ENCODE measurements around the gene AMH. TPM values are rescaled to one million over a fixed set of nuclear protein-coding genes. Genes with fewer than 3 reads are reported as not detected.
A peak's percentile ranks its signal among the peaks of the same experiment; 100 is the strongest.

The AMH gene
- total and polyA plus RNA-seq, 4 donors, result 1.5 to 3.1 (median 1.8) TPM

GRCh38 chr19:2274185-2274711, 25.1 kb downstream of the AMH start:
- DNase-seq (no peak), ATAC-seq (ENCODE audit: low FRiP score) (no peak)
- intact Hi-C loops (cut with DNase I), result loop anchor here in 1 of 2 donors (5.0 kb wide), 2 partner anchors 37 to 122 kb away; partner anchors contain the start of genes AP3D1, PLEKHJ1 and SF3A2
- 86 to 92% methylated on average over 9 of the region's 9 CpGs for whole genome bisulfite sequencing, 2 donors
- H3K36me3 ChIP-seq (ENCODE audit: control insufficient read depth in 1 of 2, insufficient read depth in 2 of 2, low read length in 1 of 2), result peaks cover 0 to 2% of the 10 kb centered on the region in 2 donors
- no peaks in the 10 kb centered on the region for H3K27me3 ChIP-seq (ENCODE audit: control insufficient read depth in 1 of 2, insufficient read depth in 2 of 2, low read length in 1 of 2)
- H3K4me3 ChIP-seq (ENCODE audit: low read length in 2 of 2), result no peak overlapping the region
- no peaks in the 10 kb centered on the region for H3K9me3 ChIP-seq (ENCODE audit: control insufficient read depth, low read length)
- peak overlapping the region in 1 of 2 donors; percentile 5 for H3K27ac ChIP-seq (ENCODE audit: low read depth in 1 of 2, low read length in 2 of 2)
- H3K4me1 ChIP-seq (ENCODE audit: control insufficient read depth in 1 of 2, insufficient read depth in 2 of 2, low read length in 2 of 2), result no peaks in the 10 kb centered on the region

GRCh38 chr19:2274931-2275535, 25.9 kb downstream of the AMH start:
- Histone ChIP-seq H3K9me3 (ENCODE audit: control insufficient read depth, low read length) (no peaks in the 10 kb centered on the region), H3K4me3 (ENCODE audit: low read length in 2 of 2) (no peak overlapping the region), H3K4me1 (ENCODE audit: control insufficient read depth in 1 of 2, insufficient read depth in 2 of 2, low read length in 2 of 2) (no peaks in the 10 kb centered on the region), H3K27ac (ENCODE audit: low read depth in 1 of 2, low read length in 2 of 2) (no peak overlapping the region), H3K27me3 (ENCODE audit: control insufficient read depth in 1 of 2, insufficient read depth in 2 of 2, low read length in 1 of 2) (no peaks in the 10 kb centered on the region), H3K36me3 (ENCODE audit: control insufficient read depth in 1 of 2, insufficient read depth in 2 of 2, low read length in 1 of 2) (peaks cover 0 to 2% of the 10 kb centered on the region in 2 donors)
- no peak for ATAC-seq (ENCODE audit: low FRiP score)
- WGBS, 2 donors, result 58 to 62% methylated on average over 16 of the region's 16 CpGs
- DNase-seq, result peak in 1 of 2 donors; percentile 87
- intact Hi-C loops (cut with DNase I), result loop anchor here in 1 of 2 donors (5.0 kb wide), 2 partner anchors 38 to 123 kb away; partner anchors contain the start of genes AP3D1, PLEKHJ1 and SF3A2

GRCh38 chr19:2275588-2276428, 26.7 kb downstream of the AMH start:
- no peak overlapping the region for H3K27ac ChIP-seq (ENCODE audit: low read depth in 1 of 2, low read length in 2 of 2)
- H3K27me3 ChIP-seq (ENCODE audit: control insufficient read depth in 1 of 2, insufficient read depth in 2 of 2, low read length in 1 of 2), result no peaks in the 10 kb centered on the region
- ATAC-seq (ENCODE audit: low FRiP score) (no peak), DNase-seq (peak in 1 of 2 donors; percentile 85)
- H3K9me3 ChIP-seq (ENCODE audit: control insufficient read depth, low read length), result no peaks in the 10 kb centered on the region
- no peaks in the 10 kb centered on the region for H3K4me1 ChIP-seq (ENCODE audit: control insufficient read depth in 1 of 2, insufficient read depth in 2 of 2, low read length in 2 of 2)
- intact Hi-C loops (cut with DNase I), result no loop called here
- WGBS, 2 donors, result 66 to 67% methylated on average over 64 to 74 of the region's 74 CpGs
- H3K4me3 ChIP-seq (ENCODE audit: low read length in 2 of 2), result no peak overlapping the region
- H3K36me3 ChIP-seq (ENCODE audit: control insufficient read depth in 1 of 2, insufficient read depth in 2 of 2, low read length in 1 of 2), result peaks cover 0 to 2% of the 10 kb centered on the region in 2 donors

- no peak overlapping the region for H3K4me3 ChIP-seq (ENCODE audit: low read length in 2 of 2)
- H3K27ac ChIP-seq (ENCODE audit: low read depth in 1 of 2, low read length in 2 of 2), result no peak overlapping the region
- H3K4me1 ChIP-seq (ENCODE audit: control insufficient read depth in 1 of 2, insufficient read depth in 2 of 2, low read length in 2 of 2), result no peaks in the 10 kb centered on the region
- no peaks in the 10 kb centered on the region for H3K9me3 ChIP-seq (ENCODE audit: control insufficient read depth, low read length)
- ATAC-seq (ENCODE audit: low FRiP score), result no peak
- DNase-seq, result no peak
- H3K27me3 ChIP-seq (ENCODE audit: control insufficient read depth in 1 of 2, insufficient read depth in 2 of 2, low read length in 1 of 2), result no peaks in the 10 kb centered on the region
- 87 to 92% methylated on average over 28 of the region's 28 CpGs for WGBS, 2 donors
- intact Hi-C loops (cut with DNase I), result no loop called here
- peaks cover 0 to 2% of the 10 kb centered on the region in 2 donors for H3K36me3 ChIP-seq (ENCODE audit: control insufficient read depth in 1 of 2, insufficient read depth in 2 of 2, low read length in 1 of 2)
Measured at GRCh38 chr19:2276429-2276986, 27.4 kb downstream of the AMH start.

- Histone ChIP-seq H3K4me3 (ENCODE audit: low read length in 2 of 2) (no peak overlapping the region), H3K36me3 (ENCODE audit: control insufficient read depth in 1 of 2, insufficient read depth in 2 of 2, low read length in 1 of 2) (no peaks in the 10 kb centered on the region), H3K27me3 (ENCODE audit: control insufficient read depth in 1 of 2, insufficient read depth in 2 of 2, low read length in 1 of 2) (no peaks in the 10 kb centered on the region), H3K4me1 (ENCODE audit: control insufficient read depth in 1 of 2, insufficient read depth in 2 of 2, low read length in 2 of 2) (no peaks in the 10 kb centered on the region), H3K9me3 (ENCODE audit: control insufficient read depth, low read length) (no peaks in the 10 kb centered on the region), H3K27ac (ENCODE audit: low read depth in 1 of 2, low read length in 2 of 2) (no peak overlapping the region)
- DNase-seq (no peak), ATAC-seq (ENCODE audit: low FRiP score) (no peak)
- intact Hi-C loops (cut with DNase I), result no loop called here
- 82% methylated on average over 9 of the region's 9 CpGs for WGBS, 2 donors
Measured at GRCh38 chr19:2277138-2277537, 28.0 kb downstream of the AMH start.

- intact Hi-C loops (cut with DNase I), result no loop called here
- ATAC-seq (ENCODE audit: low FRiP score), result no peak
- no peaks in the 10 kb centered on the region for H3K36me3 ChIP-seq (ENCODE audit: control insufficient read depth in 1 of 2, insufficient read depth in 2 of 2, low read length in 1 of 2)
Measured at GRCh38 chr19:2278459-2279158, 29.5 kb downstream of the AMH start.

GRCh38 chr19:2280633-2281264, 31.6 kb downstream of the AMH start:
- intact Hi-C loops (cut with DNase I), result no loop called here
- H3K4me1 ChIP-seq (ENCODE audit: control insufficient read depth in 1 of 2, insufficient read depth in 2 of 2, low read length in 2 of 2), result no peaks in the 10 kb centered on the region
- H3K27me3 ChIP-seq (ENCODE audit: control insufficient read depth in 1 of 2, insufficient read depth in 2 of 2, low read length in 1 of 2), result no peaks in the 10 kb centered on the region
- ATAC-seq (ENCODE audit: low FRiP score) (no peak), DNase-seq (no peak)
- no peaks in the 10 kb centered on the region for H3K36me3 ChIP-seq (ENCODE audit: control insufficient read depth in 1 of 2, insufficient read depth in 2 of 2, low read length in 1 of 2)
- no peak overlapping the region for H3K4me3 ChIP-seq (ENCODE audit: low read length in 2 of 2)
- H3K27ac ChIP-seq (ENCODE audit: low read depth in 1 of 2, low read length in 2 of 2), result no peak overlapping the region
- H3K9me3 ChIP-seq (ENCODE audit: control insufficient read depth, low read length), result no peaks in the 10 kb centered on the region
- WGBS, 2 donors, result 77% methylated on average over 26 of the region's 26 CpGs

More at GRCh38 chr19:2278459-2279158, 29.5 kb downstream of the AMH start:
- DNase-seq, result no peak
- Histone ChIP-seq H3K27ac (ENCODE audit: low read depth in 1 of 2, low read length in 2 of 2) (no peak overlapping the region), H3K4me3 (ENCODE audit: low read length in 2 of 2) (no peak overlapping the region), H3K27me3 (ENCODE audit: control insufficient read depth in 1 of 2, insufficient read depth in 2 of 2, low read length in 1 of 2) (no peaks in the 10 kb centered on the region), H3K9me3 (ENCODE audit: control insufficient read depth, low read length) (no peaks in the 10 kb centered on the region), H3K4me1 (ENCODE audit: control insufficient read depth in 1 of 2, insufficient read depth in 2 of 2, low read length in 2 of 2) (no peaks in the 10 kb centered on the region)
- WGBS, 2 donors, result 86 to 87% methylated on average over 33 of the region's 33 CpGs
